H1 (cell line): Measurements from ENCODE around the gene FBN1. TPM values are rescaled to one million over a fixed set of nuclear protein-coding genes. Genes with fewer than 3 reads are reported as not detected.

Experiments
- CTCF ChIA-PET: fragments of 300-600 bp; sonication (Branson Sonifier 250); formaldehyde crosslinking; loops from one replicate; lab custom pipeline; 2021; ENCODE audit not compliant: partially characterized antibody; lab: Charles Lee
- POLR2A ChIA-PET: fragments of 300-600 bp; sonication (Branson Sonifier 250); formaldehyde crosslinking; loops from one replicate; lab custom pipeline; 2021; ENCODE audit warnings: inconsistent platforms; ENCODE audit not compliant: partially characterized antibody; lab: Charles Lee
- DNase-seq, 2 experiments: peaks; one replicate each; pipeline versions ENCODE4 v3.0.0 to v3.0.0-alpha.2; 2010 to 2022; ENCODE audit warnings: low spot score in 2 of 2, low read depth in 1 of 2, mixed read lengths in 1 of 2
- FAIRE-seq: peaks from 2 replicates; lab custom pipeline; 2011; peaks lifted over from hg19 to GRCh38; lab: Jason Lieb, UNC
- H2AFZ ChIP-seq: 2 replicates; pipeline ENCODE4 v1.8.1; 2012; ENCODE audit warnings: low read length, inconsistent platforms
- H2AK5ac ChIP-seq: 2 replicates; pipeline ENCODE4 v1.6.1; 2013; ENCODE audit warnings: low read depth, low read length
- H2BK120ac ChIP-seq: replicated peaks from 2 replicates; pipeline ENCODE3; 2013; ENCODE audit warnings: low read depth, low read length, inconsistent platforms
- H2BK12ac ChIP-seq: 2 replicates; pipeline ENCODE4 v1.6.1; 2013; ENCODE audit warnings: low read depth, low read length
- H2BK15ac ChIP-seq: 2 replicates; pipeline ENCODE4 v1.6.1; 2013; ENCODE audit warnings: low read length
- H2BK20ac ChIP-seq: 2 replicates; pipeline ENCODE4 v1.6.1; 2013; ENCODE audit warnings: low read length
- H2BK5ac ChIP-seq: 2 replicates; pipeline ENCODE4 v1.6.1; 2013; ENCODE audit warnings: low read depth, low read length
- H3K14ac ChIP-seq: 2 replicates; pipeline ENCODE4 v1.6.1; 2013; ENCODE audit warnings: inconsistent platforms; ENCODE audit not compliant: insufficient read length
- H3K18ac ChIP-seq: 2 replicates; pipeline ENCODE4 v1.6.1; 2013; ENCODE audit warnings: low read length; ENCODE audit errors: extremely low read depth
- H3K23ac ChIP-seq: 2 replicates; pipeline ENCODE4 v1.6.1; 2013; ENCODE audit warnings: inconsistent platforms; ENCODE audit not compliant: insufficient read length
- H3K23me2 ChIP-seq: 2 replicates; pipeline ENCODE4 v1.6.1; 2013; ENCODE audit warnings: low read depth, low read length
- H3K27ac ChIP-seq: 2 replicates; pipeline ENCODE4 v1.6.1; 2011; ENCODE audit warnings: low read depth, low read length, inconsistent platforms
- H3K27me3 ChIP-seq, 4 experiments: replicated peaks in 1 of 4; 1 replicate in 1 of 4; 2 replicates in 3 of 4; pipeline versions ENCODE4 v1.6.1 to v1.8.1; 2011 to 2013; ENCODE audit warnings: low read length in 3 of 4, mild to moderate bottlenecking in 3 of 4, inconsistent platforms in 2 of 4, mixed read lengths in 2 of 4, moderate library complexity in 1 of 4; ENCODE audit not compliant: control insufficient read depth in 3 of 4, insufficient read depth in 3 of 4; ENCODE audit errors: extremely low read depth in 1 of 4
- H3K36me3 ChIP-seq, 4 experiments: 2 replicates each; pipeline versions ENCODE4 v1.6.1 to v1.8.1; 2011 to 2013; ENCODE audit warnings: mild to moderate bottlenecking in 4 of 4, low read length in 3 of 4, moderate library complexity in 2 of 4, control low read depth in 1 of 4, inconsistent platforms in 1 of 4; ENCODE audit not compliant: insufficient read depth in 4 of 4, control insufficient read depth in 2 of 4
- H3K4ac ChIP-seq: replicated peaks from 2 replicates; pipeline ENCODE3; 2013; ENCODE audit warnings: low read length, low read depth, mixed read lengths, inconsistent platforms; ENCODE audit not compliant: insufficient read length
- H3K4me1 ChIP-seq, 4 experiments: replicated peaks in 1 of 4; 1 replicate in 1 of 4; 2 replicates in 3 of 4; pipeline versions ENCODE4 v1.6.1 to v1.8.1; 2011 to 2013; ENCODE audit warnings: low read length in 3 of 4, inconsistent platforms in 2 of 4, mixed read lengths in 1 of 4; ENCODE audit not compliant: insufficient read depth in 4 of 4, control insufficient read depth in 3 of 4
- H3K4me2 ChIP-seq, 2 experiments: 2 replicates each; pipeline versions ENCODE4 v1.6.1 to v1.8.1; 2011 to 2013; ENCODE audit warnings: low read depth in 2 of 2, low read length in 2 of 2, control low read depth in 1 of 2, inconsistent platforms in 1 of 2, mild to moderate bottlenecking in 1 of 2; ENCODE audit not compliant: insufficient read depth in 1 of 2
- H3K4me3 ChIP-seq, 4 experiments: fragments of 200-600, 300-600 bp in 1 of 4; sonication (generic), shearing (Covaris generic), sonication (Bioruptor Twin) in 1 of 4; 2 replicates each; pipeline versions ENCODE4 v1.5.1 to v1.8.1; 2011 to 2016; ENCODE audit warnings: low read length in 4 of 4, low read depth in 3 of 4, control low read depth in 2 of 4, inconsistent platforms in 2 of 4, mild to moderate bottlenecking in 2 of 4, mixed read lengths in 1 of 4, moderate library complexity in 1 of 4; ENCODE audit not compliant: insufficient read depth in 2 of 4; ENCODE audit errors: extremely low read depth in 1 of 4
- H3K56ac ChIP-seq: replicated peaks from 2 replicates; pipeline ENCODE3; 2013; ENCODE audit warnings: low read depth, mild to moderate bottlenecking, mixed read lengths, low read length, inconsistent platforms; ENCODE audit not compliant: insufficient read length
- H3K79me1 ChIP-seq: 2 replicates; pipeline ENCODE4 v1.6.1; 2013; ENCODE audit warnings: low read depth, low read length, control low read depth
- H3K79me2 ChIP-seq, 2 experiments: 2 replicates each; pipeline versions ENCODE4 v1.6.1 to v1.8.1; 2012 to 2013; ENCODE audit warnings: low read length in 2 of 2, mild to moderate bottlenecking in 2 of 2, inconsistent platforms in 1 of 2; ENCODE audit not compliant: insufficient read depth in 2 of 2, control insufficient read depth in 1 of 2
- H3K9ac ChIP-seq, 4 experiments: replicated peaks in 1 of 4; 1 replicate in 1 of 4; 2 replicates in 3 of 4; pipeline versions ENCODE4 v1.6.1 to v1.8.1; 2011 to 2013; ENCODE audit warnings: low read depth in 3 of 4, low read length in 3 of 4, control low read depth in 2 of 4, mild to moderate bottlenecking in 2 of 4, moderate library complexity in 2 of 4, inconsistent platforms in 1 of 4; ENCODE audit errors: extremely low read depth in 1 of 4
- H3K9me3 ChIP-seq, 2 experiments: 2 replicates each; pipeline versions ENCODE4 v1.6.1 to v1.8.1; 2012 to 2013; ENCODE audit warnings: mild to moderate bottlenecking in 2 of 2, moderate library complexity in 2 of 2, control low read depth in 1 of 2, inconsistent platforms in 1 of 2, low read depth in 1 of 2, low read length in 1 of 2, mixed read lengths in 1 of 2; ENCODE audit not compliant: insufficient read depth in 2 of 2
- H4K20me1 ChIP-seq, 2 experiments: replicated peaks in 1 of 2; 2 replicates each; pipeline versions ENCODE3 to v1.8.1; 2011 to 2013; ENCODE audit warnings: inconsistent platforms in 2 of 2, low read length in 2 of 2, mild to moderate bottlenecking in 1 of 2; ENCODE audit not compliant: insufficient read depth in 2 of 2, control insufficient read depth in 1 of 2
- H4K5ac ChIP-seq: 2 replicates; pipeline ENCODE4 v1.6.1; 2013; ENCODE audit warnings: low read length, low read depth, mixed read lengths, inconsistent platforms; ENCODE audit not compliant: insufficient read length
- H4K8ac ChIP-seq: 2 replicates; pipeline ENCODE4 v1.8.0; 2013; ENCODE audit warnings: mild to moderate bottlenecking, moderate library complexity, low read length, inconsistent platforms; ENCODE audit not compliant: insufficient read depth; ENCODE audit errors: extremely low read depth
- H4K91ac ChIP-seq: replicated peaks from 2 replicates; pipeline ENCODE3; 2013; ENCODE audit warnings: low read length, mixed read lengths, inconsistent platforms; ENCODE audit not compliant: insufficient read length
- E2F6 ChIP-seq: IDR thresholded peaks from 2 replicates; pipeline ENCODE4 v1.6.1; 2012; ENCODE audit warnings: inconsistent platforms
- HDAC6 ChIP-seq: IDR thresholded peaks from one replicate; pipeline ENCODE4 v1.7.1; 2012; ENCODE audit warnings: low read depth, mild to moderate bottlenecking, inconsistent platforms, low read length, moderate library complexity
- KDM5A ChIP-seq: fragments of 200-600 bp; IDR thresholded peaks from 2 replicates; pipeline ENCODE4 v1.7.1; 2012; ENCODE audit warnings: mild to moderate bottlenecking, low read length, inconsistent platforms, mixed read lengths
- MAFK ChIP-seq: IDR thresholded peaks from 2 replicates; pipeline ENCODE4 v1.6.1; 2012; ENCODE audit warnings: low read depth, mild to moderate bottlenecking, improper control_type of control experiment, low read length
- MAX ChIP-seq: IDR thresholded peaks from 2 replicates; pipeline ENCODE4 v1.6.1; 2012; ENCODE audit warnings: inconsistent platforms
- POLR2AphosphoS5 ChIP-seq: IDR thresholded peaks from 2 replicates; pipeline ENCODE4 v1.6.1; 2011; ENCODE audit warnings: low read depth, low read length
- RAD21 ChIP-seq, 2 experiments: IDR thresholded peaks in 1 of 2; conservative IDR thresholded peaks in 1 of 2; 2 replicates each; pipeline ENCODE4 v1.6.1; 2011; ENCODE audit warnings: low read depth in 2 of 2, low read length in 2 of 2, improper control_type of control experiment in 1 of 2, inconsistent platforms in 1 of 2, mild to moderate bottlenecking in 1 of 2, moderate library complexity in 1 of 2
- RNF2 ChIP-seq: fragments of 200-900, 300-1000 bp; sonication (generic); IDR thresholded peaks from 2 replicates; pipeline ENCODE4 v1.7.1; 2016; ENCODE audit warnings: borderline replicate concordance, low read depth, mild to moderate bottlenecking, antibody characterized with exemption, low read length; ENCODE audit not compliant: poor library complexity, severe bottlenecking; ENCODE audit errors: missing control alignments
- SP1 ChIP-seq: IDR thresholded peaks from 2 replicates; pipeline ENCODE4 v1.6.1; 2011; ENCODE audit warnings: low read depth, low read length
- SRF ChIP-seq: IDR thresholded peaks from 2 replicates; pipeline ENCODE4 v1.6.1; 2011; ENCODE audit warnings: mild to moderate bottlenecking, low read depth, low read length, moderate library complexity
- TAF1 ChIP-seq: IDR thresholded peaks from 2 replicates; pipeline ENCODE4 v1.6.1; 2011; ENCODE audit warnings: mild to moderate bottlenecking, low read depth, low read length
- TCF12 ChIP-seq: IDR thresholded peaks from 2 replicates; pipeline ENCODE4 v1.6.1; 2011; ENCODE audit warnings: low read depth, mild to moderate bottlenecking, low read length
- ZNF274 ChIP-seq: IDR thresholded peaks from 2 replicates; pipeline ENCODE4 v1.7.0; 2012; ENCODE audit warnings: low read length, borderline replicate concordance; ENCODE audit errors: extremely low read depth
- WGBS, 2 experiments: shearing (Covaris generic) in 1 of 2; methylation state at CpG; one replicate each; pipeline versions ENCODE4 v1.1.6 to v1.1.7; 2013 to 2015; ENCODE audit warnings: low lambda C conversion rate in 2 of 2, mixed read lengths in 2 of 2, inconsistent platforms in 1 of 2, low coverage in 1 of 2, missing lambda C conversion rate in 1 of 2; ENCODE audit not compliant: insufficient replicate concordance in 2 of 2, insufficient coverage in 1 of 2, insufficient read length in 1 of 2; ENCODE audit errors: extremely low coverage in 1 of 2, missing lambda C conversion rate in 1 of 2; 5-methylcytosine and 5-hydroxymethylcytosine counted together
- polyA plus RNA-seq, 7 experiments: library from polyadenylated mRNA; depleted of rRNA in 3 of 7; stranded (reverse) in 5 of 7; unstranded in 2 of 7; fragments of >200 nt in 5 of 7; fragments of 200-250 nt in 2 of 7; gene quantifications; 1 replicate in 5 of 7; 2 replicates in 1 of 7; 4 replicates in 1 of 7; pipeline versions ENCODE4 v1.2.1 to v1.2.3, GENCODE V29; 2011 to 2013; ENCODE audit warnings: missing spikeins in 2 of 7, mixed read lengths in 2 of 7
- total RNA-seq: library from RNA; stranded (reverse); fragmentation: NEBNext Ultra II Directional; extraction: Animal tissue kit (Norgen Biotek cat#: 25700); gene quantifications from 2 replicates; pipeline ENCODE4 v1.2.1, GENCODE V29; 2021

Gene FBN1
- total and polyA plus RNA-seq, 2 of the 8 experiments (the other 6 are each of a cell fraction or from before 2014, with no cell fraction given), result 3.0 to 4.0 TPM

- CTCF ChIA-PET, result no interaction called here
- Histone ChIP-seq H4K5ac (no peak overlapping the region), H2AFZ (no peak overlapping the region), H3K9ac (no peak overlapping the region), H3K56ac (no peak overlapping the region), H3K27me3 (no peaks in the 10 kb centered on the region), H2BK20ac (no peak overlapping the region), H3K79me2 (no peaks in the 10 kb centered on the region), H3K23me2 (no peaks in the 10 kb centered on the region), H2BK5ac (no peak overlapping the region), H2BK120ac (no peak overlapping the region), H4K20me1 (no peaks in the 10 kb centered on the region), H2BK12ac (no peak overlapping the region), H3K27ac (no peak overlapping the region), H3K4ac (no peak overlapping the region), H3K79me1 (no peaks in the 10 kb centered on the region), H3K36me3 (no peaks in the 10 kb centered on the region; a peak in 1 of 8 replicates), H3K18ac (no peak overlapping the region), H3K9me3 (no peaks in the 10 kb centered on the region), H3K23ac (no peak overlapping the region), H4K91ac (no peak overlapping the region), H3K4me1 (no peaks in the 10 kb centered on the region), H3K4me2 (no peak overlapping the region), H2AK5ac (no peak overlapping the region), H3K4me3 (no peak overlapping the region), H2BK15ac (no peak overlapping the region), H4K8ac (no peak overlapping the region), H3K14ac (no peak overlapping the region)
- no peak for TF ChIP-seq SP1
- no peak for TF ChIP-seq SRF
- no peak for TF ChIP-seq MAFK
- TF ChIP-seq HDAC6, result no peak
- no peak for TF ChIP-seq RNF2
- no peak for TF ChIP-seq RAD21 (IDR thresholded peaks at IDR 0.05 in 1 of 2, conservative IDR thresholded peaks at IDR 0.05 in 1 of 2; ENCODE audit: low read depth in 2 of 2, low read length in 2 of 2)
- TF ChIP-seq E2F6, result no peak
- TF ChIP-seq POLR2AphosphoS5, result no peak
- TF ChIP-seq KDM5A, result no peak
- TF ChIP-seq TCF12, result no peak
- no peak for TF ChIP-seq TAF1
- no peak for TF ChIP-seq MAX
- no peak for TF ChIP-seq ZNF274
- no peak for DNase-seq
- FAIRE-seq, result no peak
- POLR2A ChIA-PET, result no interaction called here
- 82% methylated on average over 2 of the region's 2 CpGs; no CpG with 5 or more reads in 1 of the 2 experiments for WGBS, 2 experiments
These were observed 97.1 kb downstream of the FBN1 start for GRCh38 chr15:48548455-48548854.
